GM12875 (cell line): ENCODE data around the gene UBE4A.
A peak's percentile ranks its signal among the peaks of the same experiment; 100 is the strongest.

Experiments
- H3K4me3 ChIP-seq: one replicate; pipeline ENCODE4 v1.5.1; 2011; ENCODE audit warnings: low read depth, low read length, control low read depth
- TF ChIP-seq, protein P1 (sequence below): IDR thresholded peaks from 2 replicates; pipeline ENCODE4 v1.5.1; 2011; ENCODE audit warnings: low read depth, mild to moderate bottlenecking, control low read depth, inconsistent platforms, low read length, moderate library complexity, borderline replicate concordance; ENCODE audit not compliant: insufficient read depth

The UBE4A gene

GRCh38 chr11:118359295-118359958 is at the start of gene UBE4A:
Gene UBE4A, plus strand, starts transcription at chr11:118359600. Its CDS starts 5,481 bp downstream, at chr11:118365081.
- TF ChIP-seq, protein P1, sequence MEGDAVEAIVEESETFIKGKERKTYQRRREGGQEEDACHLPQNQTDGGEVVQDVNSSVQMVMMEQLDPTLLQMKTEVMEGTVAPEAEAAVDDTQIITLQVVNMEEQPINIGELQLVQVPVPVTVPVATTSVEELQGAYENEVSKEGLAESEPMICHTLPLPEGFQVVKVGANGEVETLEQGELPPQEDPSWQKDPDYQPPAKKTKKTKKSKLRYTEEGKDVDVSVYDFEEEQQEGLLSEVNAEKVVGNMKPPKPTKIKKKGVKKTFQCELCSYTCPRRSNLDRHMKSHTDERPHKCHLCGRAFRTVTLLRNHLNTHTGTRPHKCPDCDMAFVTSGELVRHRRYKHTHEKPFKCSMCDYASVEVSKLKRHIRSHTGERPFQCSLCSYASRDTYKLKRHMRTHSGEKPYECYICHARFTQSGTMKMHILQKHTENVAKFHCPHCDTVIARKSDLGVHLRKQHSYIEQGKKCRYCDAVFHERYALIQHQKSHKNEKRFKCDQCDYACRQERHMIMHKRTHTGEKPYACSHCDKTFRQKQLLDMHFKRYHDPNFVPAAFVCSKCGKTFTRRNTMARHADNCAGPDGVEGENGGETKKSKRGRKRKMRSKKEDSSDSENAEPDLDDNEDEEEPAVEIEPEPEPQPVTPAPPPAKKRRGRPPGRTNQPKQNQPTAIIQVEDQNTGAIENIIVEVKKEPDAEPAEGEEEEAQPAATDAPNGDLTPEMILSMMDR, result no peak
- peak within 1 kb of the TSS; percentile 62 for H3K4me3 ChIP-seq

DNA sequence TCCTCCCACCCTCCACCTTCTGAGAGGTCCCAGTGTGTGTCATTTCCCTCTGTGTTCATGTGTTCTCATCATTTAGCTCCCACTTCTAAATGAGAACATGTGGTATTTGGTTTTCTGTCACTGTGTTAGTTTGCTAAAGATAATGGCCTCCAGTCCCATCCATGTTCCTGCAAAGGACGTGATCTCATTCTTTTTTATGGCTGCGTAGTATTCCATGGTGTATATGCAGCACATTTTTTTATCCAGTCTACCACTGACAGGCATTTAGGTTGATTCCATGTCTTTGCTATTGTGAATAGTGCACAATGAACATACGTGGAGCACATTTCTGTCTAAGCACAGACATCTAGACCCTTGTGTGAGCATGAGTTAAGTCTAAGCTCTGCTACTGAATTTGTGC is 49.1 kb upstream of the UBE4A start:
- H3K4me3 ChIP-seq, result no peak overlapping the region
- TF ChIP-seq, protein P1, result no peak

- no peak overlapping the region for H3K4me3 ChIP-seq
- TF ChIP-seq, protein P1, result no peak
Observed at GRCh38 chr11:118310781-118311485, 48.5 kb upstream of the UBE4A start.

GRCh38 chr11:118311518-118311917 is 47.9 kb upstream of the UBE4A start:
- H3K4me3 ChIP-seq, result no peak overlapping the region

DNA sequence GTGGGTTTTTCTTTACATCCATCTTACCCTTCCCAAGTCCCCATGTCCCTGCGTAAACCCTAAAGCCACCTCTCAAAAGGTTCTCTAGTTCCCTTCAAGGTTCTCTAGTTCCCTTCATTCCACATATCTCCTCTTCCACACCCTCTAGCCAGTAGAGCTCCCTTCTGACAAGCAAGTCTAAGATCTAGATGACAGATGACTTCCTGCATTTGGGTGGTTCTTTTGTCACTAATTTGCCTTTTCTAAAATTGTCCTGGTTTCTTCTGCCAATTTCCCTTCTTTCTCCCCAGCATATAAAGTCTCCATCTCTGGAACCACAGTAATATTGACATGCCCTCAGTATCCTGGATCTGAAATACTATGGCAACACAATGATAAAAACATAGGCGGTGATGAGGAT is 47.1 kb upstream of the UBE4A start:
- TF ChIP-seq, protein P1, result no peak
- no peak overlapping the region for H3K4me3 ChIP-seq

More at GRCh38 chr11:118311518-118311917, 47.9 kb upstream of the UBE4A start:
- TF ChIP-seq, protein P1, result no peak

DNA sequence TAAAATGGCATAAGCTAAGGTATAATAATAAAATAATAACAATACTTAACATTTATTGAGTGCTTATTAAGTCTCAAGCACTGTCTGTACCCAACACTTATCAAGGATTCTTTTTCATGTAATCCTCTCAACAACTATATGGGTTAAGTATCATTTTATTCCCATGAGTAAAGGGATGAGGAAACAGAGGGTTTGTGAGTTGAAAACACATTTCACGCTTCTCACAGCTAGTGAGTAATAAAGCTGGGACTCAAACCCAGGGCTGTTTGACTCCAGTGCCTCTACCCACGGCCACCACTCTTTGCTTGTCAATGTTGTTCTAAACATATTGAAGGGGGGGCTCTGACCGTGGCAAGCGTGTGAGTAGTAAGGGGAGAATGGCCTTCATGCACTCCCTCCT is 46.2 kb upstream of the UBE4A start:
- TF ChIP-seq, protein P1, result no peak
- no peak overlapping the region for H3K4me3 ChIP-seq

DNA sequence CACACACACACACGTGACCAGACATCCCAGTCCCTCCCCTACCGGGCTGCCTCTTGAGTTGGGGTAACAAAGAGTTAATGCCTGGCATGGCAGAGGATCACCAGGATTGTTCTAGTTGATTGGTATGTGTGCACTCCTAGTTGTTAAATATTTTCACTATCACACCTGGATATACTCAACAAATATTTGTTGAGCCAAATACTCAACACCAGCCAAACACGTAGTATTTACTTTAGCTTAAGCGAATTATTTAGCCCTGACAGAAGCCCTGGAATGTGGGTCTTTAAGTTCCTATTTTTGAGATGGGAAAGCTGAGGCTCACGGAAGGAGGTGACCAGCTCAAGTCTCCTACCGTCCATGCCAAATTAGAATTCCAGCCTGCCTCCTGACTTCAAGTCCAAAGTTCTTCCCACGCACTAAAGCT is 44.4 kb upstream of the UBE4A start:
- TF ChIP-seq, protein P1, result no peak
- no peak overlapping the region for H3K4me3 ChIP-seq
